ENCODE measurements around the gene BICC1.

Gene BICC1

DNA sequence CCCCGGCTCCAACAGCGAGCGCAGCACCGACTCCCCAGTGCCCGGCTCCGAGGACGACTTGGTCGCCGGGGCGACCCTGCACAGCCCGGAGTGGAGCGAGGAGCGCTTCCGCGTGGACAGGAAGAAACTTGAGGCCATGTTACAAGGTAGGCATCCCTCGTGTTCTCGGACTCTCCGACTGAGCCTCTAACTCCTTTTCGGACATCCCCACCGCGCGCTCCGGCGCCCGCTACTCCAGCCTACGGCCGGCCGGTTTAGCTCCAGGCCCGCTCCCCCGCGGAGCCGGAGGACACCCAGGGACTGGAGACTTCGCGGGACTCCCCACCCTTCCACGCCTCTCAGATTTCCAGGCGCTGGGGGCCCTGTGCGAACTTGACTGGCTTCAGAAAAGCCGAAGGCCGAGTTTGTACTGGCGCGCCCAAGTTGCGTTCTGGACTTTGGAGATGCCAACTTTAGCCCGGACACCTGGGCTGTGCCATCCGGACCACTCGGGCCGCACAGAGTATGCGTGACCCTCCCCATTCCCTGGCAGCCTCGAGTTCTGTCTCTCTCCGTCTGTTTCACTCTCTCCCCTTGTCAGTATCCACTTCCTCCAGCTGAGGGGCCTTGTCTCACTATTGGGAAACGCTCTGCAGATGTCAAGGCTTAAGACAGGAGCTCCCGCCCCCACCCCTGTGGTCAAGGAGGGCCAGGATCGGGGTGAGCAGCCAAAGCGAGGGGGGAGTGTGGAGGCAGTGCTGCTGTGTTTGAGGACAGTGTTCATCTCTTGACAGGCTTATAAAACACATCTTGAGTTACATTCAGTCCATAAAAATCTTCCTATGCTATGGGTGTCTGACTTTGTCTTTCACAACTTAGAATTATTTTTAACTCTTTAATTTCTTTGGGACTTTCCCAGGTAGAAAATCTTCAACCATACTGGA, 777 bp downstream of the BICC1 start:
- no peak overlapping the region for H3K4ac ChIP-seq (ENCODE audit: low read length)
- H3K4me2 ChIP-seq (ENCODE audit: insufficient read depth, low read length, poor library complexity, severe bottlenecking) = peak overlapping the region; percentile 85
- no peaks in the 10 kb centered on the region for H3K9me3 ChIP-seq (replicated peaks in 1 of 2; ENCODE audit: control insufficient read depth in 2 of 2, insufficient read depth in 1 of 2, low read depth in 1 of 2, low read length in 2 of 2)
- peak overlapping the region; percentile 66 for H3K18ac ChIP-seq (ENCODE audit: low read length)
- H2BK15ac ChIP-seq (ENCODE audit: low read length) = no peak overlapping the region
- H3K4me3 ChIP-seq (ENCODE audit: low read length in 2 of 2) = peak overlapping the region; percentile 59 to 97
- H3K27me3 ChIP-seq (ENCODE audit: control insufficient read depth in 3 of 3, insufficient read depth in 3 of 3, low read depth in 1 of 3, low read length in 3 of 3) = peaks cover 0 to 48% (median 23%) of the 10 kb centered on the region in 3 experiments
- H4K91ac ChIP-seq (ENCODE audit: low read depth, low read length, poor library complexity) = no peak overlapping the region
- peaks cover 8 to 10% of the 10 kb centered on the region in 2 donors for H3K4me1 ChIP-seq (ENCODE audit: control insufficient read depth in 2 of 2, insufficient read depth in 1 of 2, low read depth in 1 of 2, low read length in 2 of 2)
- peak overlapping the region; percentile 25 for H3K23ac ChIP-seq (ENCODE audit: low read depth, low read length, poor library complexity)
- H2BK120ac ChIP-seq (ENCODE audit: low read depth, low read length) = no peak overlapping the region
- no peak overlapping the region for H2AK5ac ChIP-seq (ENCODE audit: low read depth, low read length)
- H3K27ac ChIP-seq (replicated peaks; ENCODE audit: low read length) = no peak overlapping the region
- H3K36me3 ChIP-seq (replicated peaks in 1 of 2; ENCODE audit: control insufficient read depth in 2 of 2, insufficient read depth in 2 of 2, low read length in 2 of 2) = no peaks in the 10 kb centered on the region
- no peak overlapping the region for H2BK5ac ChIP-seq (ENCODE audit: low read length)
- H3K79me1 ChIP-seq (ENCODE audit: low read depth, low read length) = no peaks in the 10 kb centered on the region
- H2BK12ac ChIP-seq (ENCODE audit: low read length) = no peak overlapping the region
- no peak overlapping the region for H3K14ac ChIP-seq (ENCODE audit: low read length)
- peak; percentile 41 for DNase-seq (ENCODE audit: low spot score)
- H4K8ac ChIP-seq (ENCODE audit: low read depth, low read length) = no peak overlapping the region
- no CpG with 5 or more reads among the region's 53 CpGs for WGBS, 2 donors (ENCODE audit: extremely low coverage in 2 of 2, insufficient read length in 2 of 2, insufficient replicate concordance in 1 of 2)
- H2AFZ ChIP-seq (ENCODE audit: low read length) = peak overlapping the region; percentile 95
- peak overlapping the region; percentile 72 for H3K9ac ChIP-seq (ENCODE audit: low read depth, low read length, poor library complexity)

DNA sequence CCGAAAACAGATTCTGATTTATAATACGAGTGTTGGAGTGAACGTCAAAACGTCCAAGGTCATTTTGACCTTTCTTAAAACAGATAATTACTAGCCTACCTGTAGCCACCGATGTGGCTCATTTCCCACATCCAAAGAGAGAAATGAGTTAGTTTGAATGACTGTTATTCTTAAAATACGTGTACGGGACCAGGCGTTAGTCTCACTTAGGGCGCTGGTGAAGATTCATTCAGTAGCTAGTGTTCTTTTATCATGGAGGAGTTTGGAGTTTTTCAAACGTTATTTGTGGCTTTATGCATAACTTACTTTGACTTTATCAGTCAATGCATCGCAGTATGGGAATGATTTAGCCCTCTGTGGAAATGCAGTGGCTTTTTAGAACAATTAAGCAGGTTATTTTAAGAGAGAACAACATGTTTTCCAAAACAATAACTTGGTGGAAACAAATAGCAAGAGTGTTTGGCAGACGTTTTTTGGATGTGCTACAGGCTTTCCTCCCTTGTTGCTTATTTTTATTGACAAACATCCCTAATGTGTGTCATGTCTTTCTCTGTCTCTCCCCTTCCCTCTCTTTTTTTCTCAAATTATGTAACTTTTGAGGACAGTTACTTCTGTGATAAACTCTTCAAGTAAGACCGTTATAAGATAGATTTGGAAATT, 1.6 kb downstream of the BICC1 start:
- H2AK5ac ChIP-seq (ENCODE audit: low read depth, low read length) = no peak overlapping the region
- H2BK120ac ChIP-seq (ENCODE audit: low read depth, low read length) = no peak overlapping the region
- H4K8ac ChIP-seq (ENCODE audit: low read depth, low read length) = no peak overlapping the region
- H3K27ac ChIP-seq (replicated peaks; ENCODE audit: low read length) = no peak overlapping the region
- H3K27me3 ChIP-seq (ENCODE audit: control insufficient read depth in 3 of 3, insufficient read depth in 3 of 3, low read depth in 1 of 3, low read length in 3 of 3) = peaks cover 0 to 48% (median 23%) of the 10 kb centered on the region in 3 experiments
- H2BK12ac ChIP-seq (ENCODE audit: low read length) = no peak overlapping the region
- H3K18ac ChIP-seq (ENCODE audit: low read length) = no peak overlapping the region
- no peaks in the 10 kb centered on the region for H3K79me1 ChIP-seq (ENCODE audit: low read depth, low read length)
- H2AFZ ChIP-seq (ENCODE audit: low read length) = no peak overlapping the region
- no peak overlapping the region for H3K23ac ChIP-seq (ENCODE audit: low read depth, low read length, poor library complexity)
- H3K4me3 ChIP-seq (ENCODE audit: low read length in 2 of 2) = peak overlapping the region in 1 of 2 donors; percentile 59
- H2BK5ac ChIP-seq (ENCODE audit: low read length) = no peak overlapping the region
- H2BK15ac ChIP-seq (ENCODE audit: low read length) = no peak overlapping the region
- H3K9me3 ChIP-seq (replicated peaks in 1 of 2; ENCODE audit: control insufficient read depth in 2 of 2, insufficient read depth in 1 of 2, low read depth in 1 of 2, low read length in 2 of 2) = no peaks in the 10 kb centered on the region
- no peak overlapping the region for H3K4me2 ChIP-seq (ENCODE audit: insufficient read depth, low read length, poor library complexity, severe bottlenecking)
- H4K91ac ChIP-seq (ENCODE audit: low read depth, low read length, poor library complexity) = no peak overlapping the region
- H3K36me3 ChIP-seq (replicated peaks in 1 of 2; ENCODE audit: control insufficient read depth in 2 of 2, insufficient read depth in 2 of 2, low read length in 2 of 2) = no peaks in the 10 kb centered on the region
- whole genome bisulfite sequencing, 2 donors (ENCODE audit: extremely low coverage in 2 of 2, insufficient read length in 2 of 2, insufficient replicate concordance in 1 of 2) = no CpG with 5 or more reads among the region's 13 CpGs
- no peak overlapping the region for H3K4ac ChIP-seq (ENCODE audit: low read length)
- no peak overlapping the region for H3K14ac ChIP-seq (ENCODE audit: low read length)
- H3K9ac ChIP-seq (ENCODE audit: low read depth, low read length, poor library complexity) = no peak overlapping the region
- DNase-seq (ENCODE audit: low spot score) = no peak
- peaks cover 8 to 10% of the 10 kb centered on the region in 2 donors for H3K4me1 ChIP-seq (ENCODE audit: control insufficient read depth in 2 of 2, insufficient read depth in 1 of 2, low read depth in 1 of 2, low read length in 2 of 2)

DNA sequence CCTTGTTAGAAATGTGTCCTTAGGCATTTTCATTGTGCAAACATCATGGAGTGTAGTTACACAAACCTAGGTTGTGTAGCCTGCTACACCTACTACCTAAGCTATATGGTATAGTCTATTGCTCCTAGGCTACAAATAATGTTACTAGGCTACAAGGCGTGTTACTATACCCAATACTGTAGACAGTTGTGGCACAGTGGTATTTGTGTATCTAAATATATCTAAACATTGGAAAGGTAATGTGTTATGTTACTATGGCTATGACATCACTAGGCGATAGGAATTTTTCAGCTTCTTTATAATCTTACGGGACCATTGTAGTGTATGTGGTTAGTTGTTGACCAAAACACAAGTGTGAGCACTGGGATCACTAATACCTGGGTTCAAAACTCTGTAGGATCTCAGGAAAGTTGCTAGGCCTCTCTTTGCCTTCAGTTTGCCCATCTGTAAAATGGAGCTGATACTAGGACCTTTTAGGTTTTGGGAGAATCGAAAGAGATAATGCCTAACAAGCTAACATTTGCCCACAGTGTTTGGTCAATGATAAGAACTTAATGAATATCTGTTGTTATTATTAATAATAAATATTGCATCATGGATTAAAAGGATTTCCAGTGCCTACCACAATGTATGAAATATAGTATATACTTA, 2.7 kb downstream of the BICC1 start:
- Histone ChIP-seq H3K4ac (ENCODE audit: low read length) (no peak overlapping the region), H3K36me3 (replicated peaks in 1 of 2; ENCODE audit: control insufficient read depth in 2 of 2, insufficient read depth in 2 of 2, low read length in 2 of 2) (no peaks in the 10 kb centered on the region), H3K14ac (ENCODE audit: low read length) (no peak overlapping the region), H2BK5ac (ENCODE audit: low read length) (no peak overlapping the region), H3K9me3 (replicated peaks in 1 of 2; ENCODE audit: control insufficient read depth in 2 of 2, insufficient read depth in 1 of 2, low read depth in 1 of 2, low read length in 2 of 2) (no peaks in the 10 kb centered on the region), H2AFZ (ENCODE audit: low read length) (no peak overlapping the region), H3K9ac (ENCODE audit: low read depth, low read length, poor library complexity) (no peak overlapping the region), H3K18ac (ENCODE audit: low read length) (no peak overlapping the region), H3K79me1 (ENCODE audit: low read depth, low read length) (no peaks in the 10 kb centered on the region), H2AK5ac (ENCODE audit: low read depth, low read length) (no peak overlapping the region), H3K23ac (ENCODE audit: low read depth, low read length, poor library complexity) (no peak overlapping the region), H3K4me1 (ENCODE audit: control insufficient read depth in 2 of 2, insufficient read depth in 1 of 2, low read depth in 1 of 2, low read length in 2 of 2) (peaks cover 8 to 10% of the 10 kb centered on the region in 2 donors), H3K27ac (replicated peaks; ENCODE audit: low read length) (no peak overlapping the region), H2BK15ac (ENCODE audit: low read length) (no peak overlapping the region), H3K27me3 (ENCODE audit: control insufficient read depth in 3 of 3, insufficient read depth in 3 of 3, low read depth in 1 of 3, low read length in 3 of 3) (peaks cover 0 to 42% (median 23%) of the 10 kb centered on the region in 3 experiments), H4K8ac (ENCODE audit: low read depth, low read length) (no peak overlapping the region), H2BK120ac (ENCODE audit: low read depth, low read length) (no peak overlapping the region), H4K91ac (ENCODE audit: low read depth, low read length, poor library complexity) (no peak overlapping the region), H2BK12ac (ENCODE audit: low read length) (no peak overlapping the region), H3K4me2 (ENCODE audit: insufficient read depth, low read length, poor library complexity, severe bottlenecking) (no peak overlapping the region), H3K4me3 (ENCODE audit: low read length in 2 of 2) (no peak overlapping the region)
- DNase-seq (ENCODE audit: low spot score) = no peak
- no CpG with 5 or more reads among the region's 4 CpGs for WGBS, 2 donors (ENCODE audit: extremely low coverage in 2 of 2, insufficient read length in 2 of 2, insufficient replicate concordance in 1 of 2)

DNA sequence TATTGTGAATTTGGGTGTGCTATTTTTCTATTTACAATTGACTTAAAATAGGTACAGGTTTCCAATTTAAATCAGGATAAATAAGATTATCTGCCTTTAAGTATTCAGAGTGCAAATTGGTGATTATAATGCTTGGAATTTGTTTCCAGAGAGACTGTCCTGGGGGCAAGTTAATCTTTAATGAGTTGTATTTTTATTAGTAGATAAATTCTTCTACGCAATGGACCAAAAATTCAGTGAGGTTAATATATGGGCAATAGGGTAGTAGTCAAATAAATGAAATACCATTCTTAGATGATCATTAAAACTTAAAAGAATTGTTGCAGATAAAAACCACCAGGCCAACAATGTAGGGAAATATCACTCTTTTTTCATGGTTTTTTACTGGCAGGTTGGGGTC, 3.4 kb downstream of the BICC1 start:
- Histone ChIP-seq H2BK15ac (ENCODE audit: low read length) (no peak overlapping the region), H2AFZ (ENCODE audit: low read length) (no peak overlapping the region), H3K4me2 (ENCODE audit: insufficient read depth, low read length, poor library complexity, severe bottlenecking) (no peak overlapping the region), H4K91ac (ENCODE audit: low read depth, low read length, poor library complexity) (no peak overlapping the region), H2BK120ac (ENCODE audit: low read depth, low read length) (no peak overlapping the region), H3K9me3 (replicated peaks in 1 of 2; ENCODE audit: control insufficient read depth in 2 of 2, insufficient read depth in 1 of 2, low read depth in 1 of 2, low read length in 2 of 2) (no peaks in the 10 kb centered on the region), H3K36me3 (replicated peaks in 1 of 2; ENCODE audit: control insufficient read depth in 2 of 2, insufficient read depth in 2 of 2, low read length in 2 of 2) (no peaks in the 10 kb centered on the region), H3K14ac (ENCODE audit: low read length) (no peak overlapping the region), H3K27me3 (ENCODE audit: control insufficient read depth in 3 of 3, insufficient read depth in 3 of 3, low read depth in 1 of 3, low read length in 3 of 3) (peaks cover 0 to 40% (median 23%) of the 10 kb centered on the region in 3 experiments), H3K4me1 (ENCODE audit: control insufficient read depth in 2 of 2, insufficient read depth in 1 of 2, low read depth in 1 of 2, low read length in 2 of 2) (peaks cover 8 to 10% of the 10 kb centered on the region in 2 donors), H3K23ac (ENCODE audit: low read depth, low read length, poor library complexity) (no peak overlapping the region), H3K9ac (ENCODE audit: low read depth, low read length, poor library complexity) (no peak overlapping the region), H3K4ac (ENCODE audit: low read length) (no peak overlapping the region), H2AK5ac (ENCODE audit: low read depth, low read length) (no peak overlapping the region), H3K4me3 (ENCODE audit: low read length in 2 of 2) (no peak overlapping the region), H2BK12ac (ENCODE audit: low read length) (no peak overlapping the region), H3K27ac (replicated peaks; ENCODE audit: low read length) (no peak overlapping the region), H4K8ac (ENCODE audit: low read depth, low read length) (no peak overlapping the region), H3K79me1 (ENCODE audit: low read depth, low read length) (no peaks in the 10 kb centered on the region), H3K18ac (ENCODE audit: low read length) (no peak overlapping the region), H2BK5ac (ENCODE audit: low read length) (no peak overlapping the region)
- no peak for DNase-seq (ENCODE audit: low spot score)
- no CpG with 5 or more reads among the region's 1 CpG for WGBS, 2 donors (ENCODE audit: extremely low coverage in 2 of 2, insufficient read length in 2 of 2, insufficient replicate concordance in 1 of 2)
